Upper lobe of left lung (tissue), 6 donors: ENCODE results near the gene CEP131. TPM values are rescaled to one million over a fixed set of nuclear protein-coding genes. Genes with fewer than 3 reads are reported as not detected.

ENCODE experiments used
- ATAC-seq, 2 donors: fragments of 200-7000 bp; cut with Tn5 transposase; one replicate each; pipeline ENCODE4 v1.9.1; 2022; ENCODE audit warnings: mild to moderate bottlenecking in 2 of 2, moderate library complexity in 2 of 2; ENCODE audit not compliant: low FRiP score in 2 of 2
- DNase-seq, 2 donors: peaks; one replicate each; pipeline ENCODE4 v3.0.0-alpha.2; 2019 to 2020
- H3K27ac ChIP-seq, 4 donors: fragments of 200-600 bp; sonication (generic); one replicate each; pipeline ENCODE4 v1.5.1; 2016 to 2019
- H3K27me3 ChIP-seq, 4 donors: fragments of 200-600 bp; sonication (generic); one replicate each; pipeline ENCODE4 v1.5.1; 2017 to 2019
- H3K36me3 ChIP-seq, 4 donors: fragments of 200-600 bp; sonication (generic); one replicate each; pipeline ENCODE4 v1.5.1; 2016 to 2019
- H3K4me1 ChIP-seq, 4 donors: fragments of 200-600 bp; sonication (generic); one replicate each; pipeline ENCODE4 v1.5.1; 2018 to 2019
- H3K4me3 ChIP-seq, 4 donors: fragments of 200-600 bp; sonication (generic); one replicate each; pipeline ENCODE4 v1.5.1; 2017 to 2019; ENCODE audit warnings: mild to moderate bottlenecking in 2 of 4, moderate library complexity in 1 of 4
- H3K9me3 ChIP-seq, 4 donors: fragments of 200-600 bp; sonication (generic); one replicate each; pipeline ENCODE4 v1.5.1; 2018 to 2019
- CTCF ChIP-seq, 6 experiments: fragments of 450-650 bp in 4 of 6; fragments of 200-600 bp in 2 of 6; sonication (generic) in 2 of 6; IDR thresholded peaks; one replicate each; pipeline ENCODE4 v1.5.1; 2016 to 2019; ENCODE audit warnings: antibody characterized with exemption in 6 of 6
- EP300 ChIP-seq, 4 donors: sonication (generic); formaldehyde crosslinking; IDR thresholded peaks; one replicate each; pipeline ENCODE4 v1.5.1; 2017; ENCODE audit warnings: antibody characterized with exemption in 4 of 4, control low read depth in 2 of 4
- POLR2A ChIP-seq, 4 donors: fragments of 450-650 bp; IDR thresholded peaks; one replicate each; pipeline ENCODE4 v1.5.1; 2016 to 2017; ENCODE audit warnings: antibody characterized with exemption in 4 of 4, mild to moderate bottlenecking in 2 of 4
- POLR2AphosphoS5 ChIP-seq, 2 donors: sonication (generic); formaldehyde crosslinking; IDR thresholded peaks; one replicate each; pipeline ENCODE4 v1.5.1; 2017; ENCODE audit warnings: antibody characterized with exemption in 2 of 2
- WGBS, 2 donors: methylation state at CpG; one replicate each; pipeline ENCODE4 v1.1.5; 2017 to 2018; 5-methylcytosine and 5-hydroxymethylcytosine counted together
- total RNA-seq, 6 donors: library from RNA; depleted of rRNA in 4 of 6; stranded (reverse); fragments of >200 nt in 4 of 6; gene quantifications; one replicate each; pipeline versions ENCODE4 v1.1.0 to v1.2.1, GENCODE V29; 2016 to 2021
- donor health status: DM: no; HTN: no; CAD: no; lungs with moderate emphysema.
- donor health status: DM: no; HTN: yes; CAD: no; lungs with severe emphysema.

The CEP131 gene
- total RNA-seq, 6 donors from 2014 or later = 5.3 to 55.5 (median 12.6) TPM

GRCh38 chr17:81217491-81217890 is 5.3 kb downstream of the CEP131 start:
- ATAC-seq = no peak
- DNase-seq = peak in 1 of 2 donors; percentile 35
- Histone ChIP-seq H3K27me3 (no peaks in the 10 kb centered on the region), H3K27ac (no peak overlapping the region), H3K4me1 (peaks cover 9 to 14% (median 11%) of the 10 kb centered on the region in 4 donors), H3K4me3 (no peak overlapping the region), H3K9me3 (no peaks in the 10 kb centered on the region), H3K36me3 (peaks cover 0 to 8% (median 0%) of the 10 kb centered on the region in 4 donors)
- TF ChIP-seq EP300 (IDR thresholded peaks at IDR 0.05) (no peak), POLR2A (IDR thresholded peaks at IDR 0.05) (no peak), CTCF (IDR thresholded peaks at IDR 0.05) (no peak)
- WGBS, 2 donors = 92 to 94% methylated on average over 18 of the region's 18 CpGs

GRCh38 chr17:81213978-81214377 is 8.8 kb downstream of the CEP131 start:
- H3K9me3 ChIP-seq = no peaks in the 10 kb centered on the region
- no peaks in the 10 kb centered on the region for H3K36me3 ChIP-seq
- WGBS, 2 donors = 93 to 97% methylated on average over 8 of the region's 8 CpGs
- H3K4me3 ChIP-seq = no peak overlapping the region
- no peak for DNase-seq
- no peak for ATAC-seq
- H3K4me1 ChIP-seq = no peaks in the 10 kb centered on the region
- no peak overlapping the region for H3K27ac ChIP-seq
- H3K27me3 ChIP-seq = no peaks in the 10 kb centered on the region
- TF ChIP-seq EP300 (IDR thresholded peaks at IDR 0.05) = no peak
- TF ChIP-seq POLR2AphosphoS5 (IDR thresholded peaks at IDR 0.05) = no peak
- TF ChIP-seq CTCF (IDR thresholded peaks at IDR 0.05) = no peak
- no peak for TF ChIP-seq POLR2A (IDR thresholded peaks at IDR 0.05)

- no peak for ATAC-seq
- WGBS, 2 donors = 90 to 94% methylated on average over 7 to 9 of the region's 9 CpGs
- peak in 1 of 2 donors; percentile 52 for DNase-seq
- TF ChIP-seq POLR2AphosphoS5 (IDR thresholded peaks at IDR 0.05) (no peak), EP300 (IDR thresholded peaks at IDR 0.05) (no peak), POLR2A (IDR thresholded peaks at IDR 0.05) (no peak), CTCF (IDR thresholded peaks at IDR 0.05) (no peak)
- no peak overlapping the region for H3K4me3 ChIP-seq
- no peak overlapping the region for H3K27ac ChIP-seq
- no peaks in the 10 kb centered on the region for H3K9me3 ChIP-seq
- H3K4me1 ChIP-seq = no peaks in the 10 kb centered on the region
- no peaks in the 10 kb centered on the region for H3K27me3 ChIP-seq
- peaks cover 0 to 6% (median 0%) of the 10 kb centered on the region in 4 donors for H3K36me3 ChIP-seq
These were observed 10.4 kb downstream of the CEP131 start for GRCh38 chr17:81212365-81212764.

- ATAC-seq = no peak
- WGBS, 2 donors = 54 to 71% methylated on average over 14 of the region's 14 CpGs
- no peak overlapping the region for H3K27ac ChIP-seq
These were observed 11.9 kb downstream of the CEP131 start for GRCh38 chr17:81210868-81211267.

More at GRCh38 chr17:81210868-81211267, 11.9 kb downstream of the CEP131 start:
- peak in 1 of 2 donors; percentile 62 for DNase-seq
- peaks cover 0 to 9% (median 3%) of the 10 kb centered on the region in 4 donors for H3K36me3 ChIP-seq
- H3K27me3 ChIP-seq = no peaks in the 10 kb centered on the region
- no peak overlapping the region for H3K4me3 ChIP-seq
- TF ChIP-seq EP300 (IDR thresholded peaks at IDR 0.05) = no peak
- TF ChIP-seq CTCF (IDR thresholded peaks at IDR 0.05) = no peak
- TF ChIP-seq POLR2A (IDR thresholded peaks at IDR 0.05) = no peak
- TF ChIP-seq POLR2AphosphoS5 (IDR thresholded peaks at IDR 0.05) = no peak
- H3K4me1 ChIP-seq = no peaks in the 10 kb centered on the region
- H3K9me3 ChIP-seq = no peaks in the 10 kb centered on the region
